Limb (tissue), 2 donors: ENCODE data around the gene IL11.
A peak's percentile ranks its signal among the peaks of the same experiment; 100 is the strongest.
"Not testable (repeated sequence)": the region's sequence is repeated elsewhere in the genome, so short reads cannot be mapped to it uniquely, and the experiment has no call there.

Experiments
- DNase-seq, 2 donors: peaks; one replicate each; pipeline ENCODE4 v3.0.0-alpha.2; 2016; ENCODE audit errors: extremely low spot score in 2 of 2

Gene IL11

GRCh38 chr19:55328774-55329318 lies 41.4 kb downstream of the IL11 start:
- DNase-seq = not testable (repeated sequence)

- no peak for DNase-seq
These were observed 45.1 kb downstream of the IL11 start, which contains the start of gene TMEM150B for GRCh38 chr19:55325172-55325571. TMEM150B (minus strand) TSS chr19:55325341; CDS start chr19:55321036, 4,305 bp downstream.

- DNase-seq = no peak
These were observed 45.6 kb downstream of the IL11 start for GRCh38 chr19:55324662-55325061.

- DNase-seq = no peak
These were observed 47.9 kb downstream of the IL11 start for GRCh38 chr19:55322204-55322885.

GRCh38 chr19:55321466-55322137 lies 48.7 kb downstream of the IL11 start:
- DNase-seq = no peak

GRCh38 chr19:55320844-55321419 lies 49.3 kb downstream of the IL11 start:
- no peak for DNase-seq

- peak in 1 of 2 donors; percentile 71 for DNase-seq
These were observed 50.5 kb downstream of the IL11 start for GRCh38 chr19:55319785-55320184.

- no peak for DNase-seq
These were observed 53.6 kb downstream of the IL11 start for GRCh38 chr19:55316646-55317045.

GRCh38 chr19:55315956-55316525 lies 54.2 kb downstream of the IL11 start:
- no peak for DNase-seq

GRCh38 chr19:55314396-55314795 lies 55.9 kb downstream of the IL11 start:
- no peak for DNase-seq
